ENCODE data around the gene NPPA. TPM values are rescaled to one million over a fixed set of nuclear protein-coding genes. Genes with fewer than 3 reads are reported as not detected.

NPPA gene
- total and polyA plus RNA-seq, 2 experiments from 2014 or later = 0.22 TPM; not detected in 1

GRCh38 chr1:11802973-11803885, 44.4 kb downstream of the NPPA start:
- Histone ChIP-seq H3K79me2 (peaks cover 43% of the 10 kb centered on the region), H3K27ac (peak overlapping the region; percentile 99), H3K9me2 (replicated peaks; ENCODE audit: insufficient read depth) (no peaks in the 10 kb centered on the region), H2AFZ (no peak overlapping the region), H3K4me1 (ENCODE audit: insufficient read depth) (peaks cover 29% of the 10 kb centered on the region), H3K4me2 (peak overlapping the region; percentile 87), H3K36me3 (replicated peaks; ENCODE audit: insufficient read depth, low read depth) (no peaks in the 10 kb centered on the region), H3K4me3 (peak overlapping the region; percentile 34), H3K27me3 (no peaks in the 10 kb centered on the region), H3K9me3 (ENCODE audit: low read depth) (no peaks in the 10 kb centered on the region), H4K20me1 (ENCODE audit: insufficient read depth, poor library complexity, severe bottlenecking) (peaks cover 8% of the 10 kb centered on the region)
- TF ChIP-seq EZH2phosphoT487 (IDR thresholded peaks at IDR 0.05; ENCODE audit: low read depth, severe bottlenecking, unreplicated experiment) (no peak), CTCF (IDR thresholded peaks at IDR 0.05; ENCODE audit: poor library complexity) (no peak), EZH2 (IDR thresholded peaks at IDR 0.05; ENCODE audit: borderline replicate concordance) (no peak)
- DNase-seq (ENCODE audit: low spot score) = peak; percentile 97
- 10% methylated on average over 27 of the region's 28 CpGs for WGBS (ENCODE audit: low lambda C conversion rate, missing lambda C conversion rate)

- Histone ChIP-seq H3K36me3 (replicated peaks; ENCODE audit: insufficient read depth, low read depth) (no peaks in the 10 kb centered on the region), H2AFZ (no peak overlapping the region), H3K4me2 (peak overlapping the region; percentile 87), H4K20me1 (ENCODE audit: insufficient read depth, poor library complexity, severe bottlenecking) (peaks cover 5% of the 10 kb centered on the region), H3K27ac (peak overlapping the region; percentile 86), H3K9me3 (ENCODE audit: low read depth) (no peaks in the 10 kb centered on the region), H3K4me1 (ENCODE audit: insufficient read depth) (peaks cover 27% of the 10 kb centered on the region), H3K9me2 (replicated peaks; ENCODE audit: insufficient read depth) (no peaks in the 10 kb centered on the region), H3K4me3 (peak overlapping the region; percentile 34), H3K27me3 (no peaks in the 10 kb centered on the region), H3K79me2 (peaks cover 37% of the 10 kb centered on the region)
- TF ChIP-seq CTCF (IDR thresholded peaks at IDR 0.05; ENCODE audit: poor library complexity) (no peak), EZH2 (IDR thresholded peaks at IDR 0.05; ENCODE audit: borderline replicate concordance) (no peak), EZH2phosphoT487 (IDR thresholded peaks at IDR 0.05; ENCODE audit: low read depth, severe bottlenecking, unreplicated experiment) (no peak)
- WGBS (ENCODE audit: low lambda C conversion rate, missing lambda C conversion rate) = 18% methylated on average over 6 of the region's 6 CpGs
- DNase-seq (ENCODE audit: low spot score) = peak; percentile 62
These were observed 45.0 kb downstream of the NPPA start for GRCh38 chr1:11802616-11802972.

GRCh38 chr1:11800756-11801433, 46.7 kb downstream of the NPPA start:
- H3K4me3 ChIP-seq = no peak overlapping the region
- no peaks in the 10 kb centered on the region for H3K36me3 ChIP-seq (replicated peaks; ENCODE audit: insufficient read depth, low read depth)
- no peak for TF ChIP-seq EZH2 (IDR thresholded peaks at IDR 0.05; ENCODE audit: borderline replicate concordance)
- TF ChIP-seq CTCF (IDR thresholded peaks at IDR 0.05; ENCODE audit: poor library complexity) = no peak
- no peak for TF ChIP-seq EZH2phosphoT487 (IDR thresholded peaks at IDR 0.05; ENCODE audit: low read depth, severe bottlenecking, unreplicated experiment)
- H3K4me1 ChIP-seq (ENCODE audit: insufficient read depth) = peaks cover 17% of the 10 kb centered on the region
- H3K27me3 ChIP-seq = no peaks in the 10 kb centered on the region
- H4K20me1 ChIP-seq (ENCODE audit: insufficient read depth, poor library complexity, severe bottlenecking) = no peaks in the 10 kb centered on the region
- no peaks in the 10 kb centered on the region for H3K9me2 ChIP-seq (replicated peaks; ENCODE audit: insufficient read depth)
- H3K9me3 ChIP-seq (ENCODE audit: low read depth) = no peaks in the 10 kb centered on the region
- H3K27ac ChIP-seq = no peak overlapping the region
- no peak for DNase-seq (ENCODE audit: low spot score)
- H2AFZ ChIP-seq = no peak overlapping the region
- H3K4me2 ChIP-seq = no peak overlapping the region
- peaks cover 24% of the 10 kb centered on the region for H3K79me2 ChIP-seq
- WGBS (ENCODE audit: low lambda C conversion rate, missing lambda C conversion rate) = 94% methylated on average over 21 of the region's 21 CpGs

Data from hepatocyte (in vitro differentiated cells).